DMS53 treated with DMSO at 0.1 percent for 48 hours (cell line): ENCODE measurements around the gene RPL37A.

Source experiments
- DNase-seq: peaks from one replicate; lab custom pipeline; 2025; ENCODE audit not compliant: unreplicated experiment; lab: John Stamatoyannopoulos, UW

The RPL37A gene

GRCh38 chr2:216546241-216546640 lies 47.6 kb downstream of the RPL37A start:
- DNase-seq: no peak

- DNase-seq: no peak
Measured at GRCh38 chr2:216546641-216547403, 48.2 kb downstream of the RPL37A start.

DNA sequence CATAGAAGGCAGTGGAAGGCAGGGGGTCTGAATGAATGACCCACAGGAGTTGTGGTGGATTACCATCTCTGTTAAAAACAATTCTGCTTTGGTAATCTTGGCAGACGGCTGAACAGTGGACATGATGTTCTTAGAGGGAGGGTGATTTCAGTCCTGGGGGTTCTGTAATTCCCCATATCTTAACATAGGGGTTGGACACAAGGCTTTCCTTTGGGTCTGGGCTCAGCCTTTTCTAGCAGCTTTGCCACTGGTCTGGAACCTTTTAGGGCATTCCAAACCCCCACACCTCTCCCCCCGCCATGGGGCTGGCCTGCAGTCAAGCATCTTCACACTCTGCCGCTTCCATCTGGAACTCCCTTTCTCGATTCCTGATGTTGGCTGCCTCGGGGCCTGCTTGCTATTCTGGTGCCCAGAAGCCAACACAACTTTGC lies 50.3 kb downstream of the RPL37A start:
- no peak for DNase-seq

- DNase-seq: no peak
Measured at GRCh38 chr2:216549926-216550690, 51.5 kb downstream of the RPL37A start.

- no peak for DNase-seq
Measured at GRCh38 chr2:216551234-216552068, 52.8 kb downstream of the RPL37A start.

DNA sequence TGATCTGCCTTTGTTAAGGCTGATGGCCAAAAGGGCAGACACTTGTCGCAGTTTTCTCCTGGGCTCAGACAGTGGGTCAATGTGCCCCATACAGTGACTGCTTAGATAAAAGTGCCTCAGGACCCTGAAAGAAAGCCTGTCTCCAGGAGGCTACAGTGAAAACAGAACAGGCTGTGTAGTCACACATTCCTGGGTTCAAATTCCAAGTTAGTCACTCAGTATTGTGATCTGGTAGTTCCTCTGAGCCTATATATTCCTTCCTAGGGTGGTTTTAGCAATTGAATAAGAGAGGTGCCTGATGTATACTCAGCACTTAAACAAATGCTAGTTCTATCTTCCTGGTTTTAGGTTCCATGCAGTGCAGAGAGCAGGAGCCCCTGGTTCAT lies 54.4 kb downstream of the RPL37A start:
- no peak for DNase-seq
